Stimulated activated CD8-positive, alpha-beta memory T cell treated with anti-CD3 and anti-CD28 coated beads, Interleukin-2, amount 100 ng/mL, for 1 hour (primary cell): Measurements from ENCODE around the gene WDR4.
"Not testable (repeated sequence)": the region's sequence is repeated elsewhere in the genome, so short reads cannot be mapped to it uniquely, and the experiment has no call there.

Source experiments
- DNase-seq, 2 donors: peaks; one replicate each; pipeline ENCODE4 v3.0.0-alpha.2; 2020; ENCODE audit warnings: low read depth in 2 of 2

WDR4 gene

DNA sequence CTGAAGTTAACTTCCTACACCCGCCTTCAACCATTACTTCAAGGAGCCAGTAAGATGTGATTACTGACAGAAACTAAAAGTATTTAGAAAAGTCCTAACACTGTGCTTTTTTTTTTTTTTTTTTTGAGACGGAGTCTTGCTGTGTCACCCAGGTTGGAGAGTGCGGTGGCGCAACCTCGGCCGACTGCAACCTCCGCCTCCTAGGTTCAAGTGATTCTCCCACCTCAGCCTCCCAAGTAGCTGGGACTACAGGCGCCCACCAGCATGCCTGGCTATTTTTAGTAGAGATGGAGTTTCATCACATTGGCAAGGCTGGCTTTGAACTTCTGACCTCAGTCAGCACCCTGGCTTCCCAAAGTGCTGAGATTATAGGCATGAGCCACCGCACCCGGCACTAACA, 3.5 kb downstream of the WDR4 start:
- DNase-seq: not testable (repeated sequence)

DNA sequence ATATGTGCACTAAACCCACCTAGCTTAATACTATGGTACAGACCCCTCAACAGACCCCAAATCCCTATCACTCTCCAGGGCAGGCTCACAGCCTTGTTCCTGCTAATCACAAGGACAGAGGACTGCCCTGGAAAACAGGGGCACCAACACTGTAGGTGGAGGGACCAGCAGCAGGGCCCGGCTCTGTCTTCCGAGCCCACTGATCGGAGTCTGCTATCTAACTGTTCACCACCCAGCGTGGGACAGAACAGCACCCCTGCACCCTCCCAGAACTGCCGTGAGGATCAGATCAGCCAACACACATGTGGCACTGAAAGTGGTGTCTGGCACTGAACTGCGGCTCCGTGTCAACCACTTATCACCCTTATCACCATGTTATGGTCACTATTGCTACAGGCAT, 6.2 kb downstream of the WDR4 start:
- no peak for DNase-seq

DNA sequence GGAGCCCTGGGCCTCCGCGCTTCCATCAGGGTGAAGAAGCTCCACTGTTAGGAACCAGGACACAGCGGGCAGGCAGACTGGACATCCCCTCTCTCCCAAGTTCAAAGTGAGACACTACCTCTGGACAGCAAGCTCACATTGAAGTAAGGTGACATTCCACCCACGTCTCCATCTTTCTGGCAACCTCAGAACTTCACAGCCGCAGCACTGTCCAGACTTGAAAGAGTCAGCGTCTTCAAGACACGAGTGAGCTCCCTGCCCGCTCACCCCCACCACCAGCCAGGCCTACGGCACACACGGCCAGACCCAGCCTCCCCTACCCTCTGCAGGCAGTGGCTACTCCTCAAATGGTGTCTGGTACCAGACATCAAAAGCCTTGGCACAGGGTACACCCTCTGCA, 11.1 kb downstream of the WDR4 start:
- no peak for DNase-seq

DNA sequence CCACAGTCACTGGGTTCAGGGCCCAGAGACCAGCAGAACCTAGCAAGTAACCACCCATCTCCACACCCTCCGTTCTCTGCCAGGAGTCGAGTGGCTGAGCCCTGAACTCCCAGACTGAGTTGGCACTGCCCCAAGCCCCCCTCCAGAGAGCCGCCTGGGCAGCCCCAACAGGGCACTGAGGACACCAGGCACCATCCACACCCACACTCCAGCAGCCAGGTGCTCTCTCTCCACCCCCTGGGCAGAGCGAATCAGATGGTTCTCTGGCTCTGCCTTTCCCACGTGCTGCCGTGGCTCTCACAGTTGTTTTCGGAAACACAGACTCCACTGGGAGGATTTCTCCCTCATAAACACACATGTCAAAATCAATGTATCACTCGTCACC, 13.6 kb downstream of the WDR4 start:
- DNase-seq: no peak

DNA sequence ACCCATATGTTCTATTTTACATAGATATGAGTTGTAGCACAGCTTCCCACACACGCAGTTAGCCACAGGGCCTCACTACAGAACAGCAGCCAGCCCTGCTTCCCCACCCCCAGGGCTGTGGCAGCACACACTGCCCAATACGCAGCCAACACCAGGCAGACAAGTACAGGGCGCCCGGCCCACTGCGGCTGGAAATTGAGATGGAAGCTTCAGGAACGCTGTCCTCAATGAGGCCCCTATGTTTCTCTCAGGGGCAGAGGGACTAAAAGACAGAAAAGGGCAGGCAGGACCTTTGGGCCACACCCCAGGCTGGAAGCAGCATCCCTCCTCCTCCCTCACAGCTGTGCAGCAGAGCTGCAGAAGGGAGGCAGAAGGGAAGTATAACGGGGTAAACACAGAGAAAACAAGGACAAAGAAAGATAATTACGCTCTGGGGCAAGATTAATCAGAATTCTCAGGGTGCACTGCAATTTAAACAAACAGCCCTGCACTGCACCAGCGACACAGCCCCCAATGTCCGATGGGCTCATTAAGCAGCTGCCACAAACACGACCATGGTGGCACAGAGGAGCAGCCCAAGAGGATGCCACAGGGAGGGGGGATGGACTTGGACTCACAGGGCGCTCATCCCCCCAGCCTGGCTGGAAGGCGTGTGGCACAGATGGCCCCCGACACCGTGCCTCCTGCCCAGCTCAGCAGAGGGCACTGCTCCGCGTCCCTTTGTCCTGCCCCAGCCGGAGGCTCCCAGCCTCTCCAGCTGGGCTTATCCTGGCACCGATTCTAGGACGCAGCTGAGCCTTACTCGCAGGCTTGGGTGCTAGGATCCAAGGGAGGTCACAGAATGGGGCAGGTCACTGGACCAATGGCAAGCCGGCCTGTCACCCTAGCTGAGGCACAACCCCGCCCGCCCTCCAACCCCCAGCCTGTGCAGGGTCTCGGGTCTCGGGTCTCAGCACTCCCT, 14.2 kb downstream of the WDR4 start:
- DNase-seq: no peak

DNA sequence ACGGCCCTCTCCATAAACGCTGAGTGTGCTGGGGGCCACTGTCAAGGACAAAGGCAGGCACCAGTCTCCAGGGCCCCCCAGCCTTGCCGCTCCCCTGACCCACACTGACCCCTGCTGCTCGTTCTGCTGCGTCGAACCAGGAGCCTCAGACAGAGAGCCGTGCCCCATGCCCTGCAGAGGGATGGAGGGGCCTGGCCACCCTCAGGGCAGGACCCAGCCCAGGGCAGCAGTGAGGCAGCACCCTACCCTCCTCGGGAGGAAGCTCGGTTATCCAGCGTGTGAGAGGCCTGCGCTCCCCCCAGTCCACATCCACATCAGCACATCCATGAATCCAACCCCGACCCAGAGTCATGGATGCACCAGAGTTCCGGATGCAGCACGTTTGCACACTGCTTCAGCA, 15.1 kb downstream of the WDR4 start:
- DNase-seq: no peak

DNA sequence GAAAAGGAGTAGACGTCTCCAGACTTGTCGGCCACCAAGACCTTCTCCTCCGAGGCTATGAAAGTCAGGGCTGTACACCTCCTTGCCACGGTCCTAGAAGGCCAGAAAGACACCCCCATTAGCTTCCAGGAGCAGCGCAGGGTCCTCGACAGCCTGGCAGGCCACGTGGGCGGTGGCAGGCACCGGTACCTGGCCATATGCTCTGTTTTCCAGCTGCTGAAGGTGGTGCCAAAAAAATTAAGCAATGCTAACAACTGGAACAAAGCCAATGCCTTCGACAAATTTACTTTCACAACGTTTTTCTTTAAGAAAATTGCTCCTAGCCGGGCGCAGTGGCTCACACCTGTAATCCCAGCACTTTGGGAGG, 15.9 kb downstream of the WDR4 start:
- DNase-seq: no peak

DNA sequence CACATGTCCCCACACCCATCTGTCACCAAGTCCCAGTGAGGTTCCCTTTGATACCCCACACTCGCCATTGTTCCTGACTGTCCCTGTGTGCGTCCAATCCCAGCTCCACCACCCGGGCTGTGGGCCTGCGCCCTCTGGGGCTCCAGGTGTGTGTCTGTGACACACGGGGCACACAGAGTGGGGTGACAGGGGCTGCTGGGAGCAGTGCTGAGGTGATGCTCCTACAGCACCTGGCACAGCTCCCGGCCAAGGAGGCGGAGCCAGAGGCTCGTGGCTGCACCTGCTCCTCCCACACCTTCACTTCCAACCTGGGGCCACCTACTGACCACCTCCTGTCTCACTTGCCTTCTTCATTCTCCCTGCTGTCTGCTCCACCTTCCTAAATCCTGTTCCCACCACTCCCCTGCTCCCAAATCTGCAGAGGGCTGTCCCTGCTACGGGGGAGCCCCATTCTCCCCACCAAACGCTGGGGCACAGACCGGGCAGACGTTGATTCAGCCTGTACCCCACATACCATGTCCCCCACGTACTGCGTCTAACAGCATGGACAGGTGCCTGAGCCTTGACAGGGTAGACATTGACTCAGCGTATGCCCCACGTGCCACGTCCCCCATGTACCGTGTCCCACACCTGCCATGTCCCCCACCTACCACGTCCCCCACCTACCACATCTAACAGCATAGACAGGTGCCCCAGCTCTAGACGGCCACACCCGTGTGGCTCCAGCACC, 16.4 kb downstream of the WDR4 start:
- no peak for DNase-seq

DNA sequence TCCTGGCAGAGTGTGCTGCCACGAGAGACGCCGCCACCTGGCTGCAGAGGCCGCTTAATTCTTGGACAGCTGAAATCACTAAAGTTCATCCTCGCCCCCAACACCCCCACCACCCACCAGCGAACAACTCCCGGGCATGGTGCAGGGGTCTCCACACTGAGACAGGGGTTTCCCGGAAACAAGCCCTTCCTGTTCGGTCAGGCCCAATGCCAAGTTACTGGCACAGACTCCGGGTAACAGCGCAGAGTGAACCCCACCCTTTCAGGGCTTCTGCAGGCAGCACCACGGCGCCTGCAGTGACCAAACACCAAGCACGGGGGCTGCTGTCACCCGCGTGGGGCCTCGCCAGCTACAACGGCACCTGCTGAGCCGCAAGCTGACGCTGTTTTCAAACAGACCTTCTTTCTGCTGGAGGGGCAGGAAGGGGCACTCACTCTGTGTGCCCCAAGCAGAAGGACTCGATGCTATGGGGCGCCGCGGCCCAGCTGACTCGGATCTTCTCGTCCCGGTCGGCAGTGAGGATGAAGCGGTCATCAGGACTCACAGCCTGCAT, 17.4 kb downstream of the WDR4 start:
- DNase-seq: no peak

DNA sequence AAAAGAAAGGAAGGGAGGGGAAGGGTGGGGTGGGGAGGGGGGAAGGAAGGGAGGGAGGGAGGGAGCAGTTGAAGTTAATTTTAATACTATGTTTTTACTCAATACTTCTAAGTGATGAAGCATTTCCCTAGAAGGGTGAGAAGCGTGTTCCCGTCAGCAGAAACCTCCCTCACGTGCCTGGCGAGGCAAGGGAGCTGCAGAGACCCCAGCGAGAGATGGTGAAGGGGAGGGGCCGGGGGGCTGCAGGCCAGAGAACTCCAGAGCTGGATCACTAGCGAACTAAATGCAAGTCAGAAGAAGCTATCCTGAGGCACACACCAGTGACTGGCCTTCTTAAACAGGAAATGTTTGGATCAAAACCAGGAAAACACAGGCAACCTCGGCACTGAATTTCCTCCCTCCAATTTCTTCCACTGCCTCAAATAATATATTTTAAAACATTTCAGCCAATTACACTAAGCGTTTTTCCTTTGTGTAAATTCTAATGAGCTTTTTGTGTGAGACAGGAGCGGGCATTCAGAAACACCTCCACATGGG, 18.0 kb downstream of the WDR4 start:
- DNase-seq: no peak

DNA sequence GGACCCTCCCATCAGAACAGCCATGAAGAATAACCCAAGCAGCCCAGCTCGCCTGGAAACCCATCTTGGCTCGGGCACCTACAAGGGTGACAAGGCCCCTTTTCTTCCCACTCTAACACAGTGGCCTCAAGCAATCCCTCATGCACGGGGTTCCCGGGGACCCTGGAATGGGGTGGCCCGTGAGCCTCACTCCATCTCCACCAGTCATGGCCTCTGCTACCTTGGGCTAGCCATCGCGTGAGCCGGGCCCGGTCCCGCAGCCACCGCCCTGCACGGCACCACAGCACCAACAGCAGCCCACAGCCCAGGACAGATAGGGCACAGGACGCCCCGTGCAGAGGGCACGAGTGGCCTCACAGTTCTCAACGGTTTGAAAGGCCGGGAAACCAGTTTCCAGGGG, 19.0 kb downstream of the WDR4 start:
- DNase-seq: no peak

DNA sequence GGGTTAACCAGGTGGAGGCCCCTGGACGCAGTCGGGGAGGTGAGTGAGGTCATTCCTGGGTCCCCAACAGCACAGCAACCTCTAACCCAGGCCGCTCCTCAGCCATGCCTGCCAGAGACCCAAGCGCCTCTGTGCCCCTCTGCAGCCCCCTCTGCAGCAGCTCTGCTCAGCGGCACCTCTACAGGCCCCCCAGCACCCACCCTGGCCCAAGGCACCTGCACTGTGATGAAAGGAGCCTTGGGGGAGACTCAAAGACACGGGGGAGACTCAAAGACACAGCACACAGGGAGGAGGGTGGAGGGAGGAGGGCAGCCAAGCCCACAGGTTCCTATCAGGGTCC, 19.5 kb downstream of the WDR4 start:
- no peak for DNase-seq

DNA sequence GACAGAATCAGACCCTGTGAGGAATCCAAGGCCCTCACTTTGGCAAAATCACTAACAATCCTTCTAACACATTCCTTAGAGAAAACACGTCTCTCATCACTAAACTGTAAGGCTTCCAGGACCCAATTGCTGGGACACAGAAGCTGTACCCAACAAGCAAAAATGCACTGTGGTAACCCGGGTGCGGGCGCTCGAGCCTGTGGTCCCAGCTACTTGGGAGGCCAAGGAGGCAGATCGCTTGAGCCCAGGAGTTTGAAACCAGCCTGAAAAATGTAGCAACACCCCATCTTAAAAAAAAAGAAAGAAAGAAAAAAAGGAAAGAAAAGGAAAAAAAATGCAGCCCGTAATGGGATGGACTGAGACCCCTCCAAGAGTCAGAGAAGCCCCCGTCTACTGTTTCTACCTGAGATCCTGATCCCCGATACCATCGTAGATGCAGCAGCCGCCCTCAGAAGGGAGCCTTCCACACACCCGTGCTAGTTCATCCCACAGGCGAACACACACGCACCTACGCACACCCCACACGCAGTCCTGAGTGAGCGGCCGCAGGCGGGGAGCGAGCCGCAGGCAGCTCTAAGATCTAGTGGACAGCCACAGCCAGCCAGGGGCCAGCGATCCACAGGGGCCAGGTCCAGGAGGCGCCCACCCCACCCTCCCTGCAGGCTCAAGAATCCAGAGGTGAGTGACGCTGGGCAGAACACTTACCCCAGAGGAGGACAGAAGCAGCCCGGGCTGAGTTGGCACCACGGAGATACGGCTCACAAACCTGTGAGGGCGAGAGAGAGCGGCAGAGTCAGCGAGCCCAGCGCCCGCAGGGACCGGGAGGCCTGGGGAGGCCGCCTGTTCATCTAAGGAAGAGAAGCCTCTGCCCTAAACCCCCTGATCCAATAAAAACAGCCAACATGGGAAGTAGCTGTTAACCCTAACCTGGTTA, 20.1 kb downstream of the WDR4 start:
- no peak for DNase-seq

DNA sequence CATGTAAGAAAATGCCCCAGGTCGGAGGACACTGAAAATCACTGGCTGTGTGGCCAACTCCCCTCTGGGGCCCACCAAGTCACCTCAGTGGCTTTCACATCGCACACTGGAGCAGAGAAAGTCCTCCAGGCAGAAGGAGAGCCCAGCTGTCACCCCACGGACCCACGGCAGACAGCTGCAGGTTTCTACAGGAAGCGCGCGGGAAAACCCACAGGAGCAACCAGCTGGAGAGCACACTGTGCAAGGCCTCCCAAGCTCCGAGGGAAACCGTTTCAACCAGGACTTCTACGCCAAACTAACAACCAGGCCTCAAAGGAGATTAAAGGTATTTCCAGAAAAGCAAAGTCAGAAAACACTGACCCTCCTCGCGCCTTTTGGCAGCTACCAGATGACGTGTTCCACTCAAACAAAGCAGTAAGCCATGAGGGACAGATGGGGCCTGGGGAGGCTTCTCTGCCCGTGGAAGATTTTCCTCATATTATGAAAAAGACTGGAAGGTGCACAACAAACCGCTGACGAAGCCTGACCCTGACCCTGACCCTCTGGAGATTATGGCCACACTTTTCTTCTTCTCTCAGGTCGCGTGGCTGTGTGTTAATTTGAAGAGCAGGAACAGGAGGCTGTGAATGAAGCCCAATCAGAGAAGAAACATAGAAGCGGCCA, 21.0 kb downstream of the WDR4 start:
- no peak for DNase-seq

DNA sequence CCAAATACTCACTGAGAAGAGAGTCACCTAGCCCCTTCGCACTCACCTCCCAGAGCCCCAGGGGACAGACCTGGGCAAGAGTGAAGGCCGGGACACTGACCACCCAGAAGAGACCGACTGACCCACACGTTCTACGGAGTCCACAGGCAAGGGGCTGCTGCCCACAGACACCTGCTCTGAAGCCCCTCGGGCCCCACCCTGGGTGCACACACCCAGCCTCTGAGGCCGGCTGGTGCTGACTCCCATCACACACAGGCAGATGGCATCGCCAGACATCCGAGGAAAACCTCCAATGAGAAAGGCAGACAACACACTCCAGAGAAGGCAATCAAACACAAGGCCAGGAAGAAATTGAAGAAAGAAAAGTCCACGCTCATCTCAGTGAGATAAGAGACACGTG, 22.1 kb downstream of the WDR4 start:
- DNase-seq: no peak

DNA sequence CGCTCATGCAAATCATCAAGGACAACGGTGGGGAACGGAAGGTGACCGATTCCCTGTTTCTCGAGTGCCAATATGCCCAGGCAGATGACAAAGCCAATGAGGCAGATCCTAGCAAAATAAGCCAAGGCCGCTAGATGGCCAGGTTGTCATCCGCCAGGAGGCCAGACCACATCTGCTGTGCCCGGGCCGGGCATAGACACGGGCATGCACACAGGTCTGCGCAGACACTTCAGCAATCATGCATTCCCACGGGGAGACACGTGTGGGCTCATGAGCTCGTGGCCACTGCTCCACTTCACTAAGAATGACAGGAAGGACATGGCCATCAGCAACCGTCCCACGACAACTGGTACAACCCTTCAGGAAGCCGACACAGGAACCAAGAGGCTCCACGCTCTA, 23.4 kb downstream of the WDR4 start:
- no peak for DNase-seq

DNA sequence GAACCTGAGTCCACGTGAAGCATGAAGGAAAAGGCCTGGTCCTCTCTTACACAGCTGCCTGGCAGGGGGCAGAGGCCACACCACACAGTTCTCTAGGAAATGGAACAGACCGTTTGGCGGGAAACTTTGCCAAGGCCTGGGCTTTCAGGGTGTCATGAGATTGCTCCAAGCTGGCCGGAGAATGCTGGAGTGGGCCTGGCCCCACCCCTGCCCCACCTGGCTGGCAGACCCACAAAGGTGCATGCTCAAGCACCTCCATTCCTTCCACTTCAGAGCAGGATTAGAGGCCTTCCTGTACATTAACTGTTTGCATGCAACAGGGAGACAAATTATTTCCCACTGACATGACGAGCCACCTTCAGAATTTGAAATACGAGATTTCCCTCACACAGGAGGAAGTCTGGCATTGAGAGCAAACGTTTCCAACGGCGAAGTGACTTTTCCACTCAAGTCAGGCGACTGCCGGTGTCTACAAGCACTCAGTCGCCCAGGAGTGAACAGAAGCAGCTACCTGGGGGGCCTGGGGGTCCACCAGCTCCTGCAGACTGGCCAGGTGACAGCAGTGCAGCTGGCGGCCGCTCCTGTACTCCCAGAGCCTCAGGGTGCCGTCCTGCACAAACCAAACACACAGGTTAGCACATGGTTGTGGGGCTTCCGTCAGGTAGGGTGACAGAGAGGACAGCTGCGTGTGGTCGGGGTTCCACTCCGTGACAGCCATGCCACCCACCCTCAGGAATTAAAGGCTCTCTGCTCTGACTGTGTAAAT, 24.0 kb downstream of the WDR4 start:
- no peak for DNase-seq

DNA sequence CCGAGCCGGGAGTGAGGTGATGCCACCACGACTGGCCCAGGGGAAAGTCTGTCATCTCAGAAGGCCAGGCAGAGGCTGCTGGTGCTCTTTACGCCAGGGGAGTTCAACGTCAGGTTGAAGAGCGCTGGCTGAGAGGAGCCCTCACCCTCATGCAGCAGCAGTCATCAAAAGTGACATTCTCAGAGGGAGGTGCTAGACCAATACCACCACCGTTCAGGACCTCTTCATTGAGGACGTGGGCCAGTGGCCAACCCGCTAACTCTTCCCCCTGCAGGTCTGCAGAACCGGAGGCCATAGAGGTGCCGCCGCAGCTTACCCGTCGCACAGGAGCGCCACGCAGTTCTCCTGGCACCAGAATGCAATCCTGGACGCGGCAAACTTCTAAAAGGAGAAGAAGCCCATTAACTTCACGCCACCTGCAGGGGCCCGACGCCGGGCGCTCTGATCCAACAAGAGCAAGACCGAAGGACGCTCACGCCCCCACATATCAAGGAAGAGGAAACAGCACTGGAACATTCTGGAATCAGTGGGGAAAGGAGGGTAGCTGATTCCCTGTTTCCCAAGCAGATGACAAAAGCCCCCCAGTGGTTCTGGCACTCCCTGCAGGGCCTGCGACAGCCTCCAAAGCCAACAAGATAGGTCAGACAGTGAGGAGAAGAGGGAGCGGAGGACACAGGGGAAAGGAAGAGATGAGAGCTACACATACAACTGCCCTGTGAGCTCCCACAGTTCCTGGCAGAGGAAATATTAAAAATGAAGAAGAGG, 24.9 kb downstream of the WDR4 start:
- no peak for DNase-seq

DNA sequence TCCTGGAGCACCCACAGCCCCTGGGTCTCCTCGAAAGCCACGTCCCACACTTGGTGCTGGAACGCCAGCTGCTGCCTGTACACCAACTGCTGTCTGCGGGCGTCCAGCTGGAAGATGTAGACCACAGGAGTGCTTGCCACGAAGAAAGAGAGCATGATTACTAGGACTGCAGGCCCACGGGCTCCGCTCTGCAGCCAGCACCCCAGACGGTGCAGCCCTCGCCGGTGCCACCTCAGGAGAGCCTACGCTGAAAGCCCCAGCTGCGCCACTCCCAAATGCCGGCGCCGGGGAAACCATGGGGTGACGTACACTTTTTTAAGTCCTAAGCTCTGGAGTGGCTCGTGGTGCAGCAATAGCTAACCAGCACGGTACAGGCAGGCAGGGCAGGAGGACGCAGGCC, 25.7 kb downstream of the WDR4 start:
- no peak for DNase-seq
